Activated B cell treated with CpG ODN at 0.5 μM for 24 hours (primary cell): Measurements from ENCODE around the gene CLDND2. TPM values are rescaled to one million over a fixed set of nuclear protein-coding genes. Genes with fewer than 3 reads are reported as not detected.
A peak's percentile ranks its signal among the peaks of the same experiment; 100 is the strongest.
"Not testable (repeated sequence)": the region's sequence is repeated elsewhere in the genome, so short reads cannot be mapped to it uniquely, and the experiment has no call there.

Experiments used
- ATAC-seq: fragments of 200-7000 bp; cut with Tn5 transposase; one replicate; pipeline ENCODE4 v1.10.0; 2021; ENCODE audit warnings: low read depth, mild to moderate bottlenecking, moderate library complexity
- CTCF ChIA-PET: fragments of 350-600 bp; sonication (Branson Sonifier 250); formaldehyde crosslinking; loops from one replicate; lab custom pipeline; 2021; ENCODE audit warnings: antibody characterized with exemption; lab: Charles Lee
- POLR2A ChIA-PET: fragments of 350-600 bp; sonication (Branson Sonifier 250); formaldehyde crosslinking; loops from one replicate; lab custom pipeline; 2021; ENCODE audit warnings: antibody characterized with exemption; lab: Charles Lee
- DNase-seq: peaks from one replicate; pipeline ENCODE4 v3.0.0; 2022
- H3K27ac Mint-ChIP-seq: one replicate; pipeline ENCODE4 v1.8.0; 2020; ENCODE audit warnings: mixed read lengths
- H3K27me3 Mint-ChIP-seq: one replicate; pipeline ENCODE4 v1.8.0; 2021; ENCODE audit warnings: mixed read lengths
- H3K36me3 Mint-ChIP-seq: one replicate; pipeline ENCODE4 v1.8.0; 2021; ENCODE audit warnings: low read depth, mixed read lengths
- H3K4me1 Mint-ChIP-seq: one replicate; pipeline ENCODE4 v1.8.0; 2021; ENCODE audit warnings: mixed read lengths
- H3K4me3 Mint-ChIP-seq: one replicate; pipeline ENCODE4 v1.8.0; 2020; ENCODE audit warnings: mild to moderate bottlenecking, mixed read lengths
- H3K9me3 Mint-ChIP-seq: one replicate; pipeline ENCODE4 v1.8.0; 2020; ENCODE audit warnings: mixed read lengths
- CTCF ChIP-seq: fragments of 200-600 bp; IDR thresholded peaks from one replicate; pipeline ENCODE4 v1.8.0; 2022; ENCODE audit warnings: antibody characterized with exemption, mild to moderate bottlenecking
- intact Hi-C: fragments of 100-400 bp; cut with micrococcal nuclease; formaldehyde crosslinking; loops from one replicate; pipeline ENCODE4 v1.15.1; 2024
- total RNA-seq: library from RNA; stranded (reverse); gene quantifications from 2 replicates; pipeline ENCODE4 v1.2.3, GENCODE V29; 2022

The CLDND2 gene
- total RNA-seq, 1 donor from 2014 or later, result 2.2 TPM

GRCh38 chr19:51398096-51398704, 29.4 kb upstream of the CLDND2 start:
- intact Hi-C loops, result loop anchor here (1.0 to 2.0 kb wide), 7 partner anchors 19 to 263 kb away; partner anchors contain the start of gene SIGLEC10
- ChIA-PET POLR2A (interaction anchor here (0.6 kb wide), 1 partner anchor 42 kb away, joined by 5 read pairs; no protein-coding TSS in a partner anchor), CTCF (interaction anchor here (0.9 to 2.5 kb wide), 10 partner anchors 10 to 262 kb away, joined by 3 to 11 read pairs (median 8); partner anchors contain the start of gene SIGLEC10)
- Mint-ChIP-seq H3K36me3 (no peaks in the 10 kb centered on the region), H3K27me3 (no peaks in the 10 kb centered on the region), H3K27ac (no peak overlapping the region), H3K4me3 (no peak overlapping the region), H3K9me3 (peaks cover 7% of the 10 kb centered on the region), H3K4me1 (peaks cover 28% of the 10 kb centered on the region)
- DNase-seq (no peak), ATAC-seq (no peak)
- TF ChIP-seq CTCF, result no peak

GRCh38 chr19:51397453-51397852, 28.6 kb upstream of the CLDND2 start:
- intact Hi-C loops, H3K36me3 Mint-ChIP-seq, H3K27me3 Mint-ChIP-seq, H3K27ac Mint-ChIP-seq, H3K9me3 Mint-ChIP-seq, H3K4me3 Mint-ChIP-seq, ATAC-seq, DNase-seq: not testable (repeated sequence)
- CTCF ChIA-PET, result interaction anchor here (0.9 to 2.5 kb wide), 9 partner anchors 10 to 75 kb away, joined by 3 to 10 read pairs (median 6); no protein-coding TSS in a partner anchor
- POLR2A ChIA-PET, result interaction anchor here (0.6 to 0.9 kb wide), 2 partner anchors 30 to 43 kb away, joined by 5 read pairs; no protein-coding TSS in a partner anchor
- peaks cover 30% of the 10 kb centered on the region for H3K4me1 Mint-ChIP-seq

DNA sequence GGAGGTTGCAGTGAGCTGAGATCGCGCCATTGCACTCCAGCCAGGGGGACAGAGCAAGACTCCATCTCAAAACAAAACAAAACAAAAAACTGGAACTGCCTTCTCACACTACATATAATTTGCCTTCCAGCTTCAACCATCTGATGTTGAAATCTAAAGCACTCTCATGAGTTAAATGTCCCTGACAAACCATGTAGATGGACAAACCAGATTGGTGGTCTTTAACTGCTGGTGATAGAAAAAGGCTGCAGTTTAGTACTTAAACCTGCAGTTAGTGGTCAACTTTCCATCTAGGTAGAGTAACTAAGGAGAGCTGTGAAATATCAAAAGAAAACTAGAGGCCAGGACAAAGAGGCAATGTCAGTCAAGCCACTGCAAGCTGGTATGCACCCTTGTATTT, 27.4 kb upstream of the CLDND2 start:
- H3K4me3 Mint-ChIP-seq, result no peak overlapping the region
- no peak overlapping the region for H3K27ac Mint-ChIP-seq
- no peaks in the 10 kb centered on the region for H3K9me3 Mint-ChIP-seq
- DNase-seq (no peak), ATAC-seq (no peak)
- H3K27me3 Mint-ChIP-seq, result no peaks in the 10 kb centered on the region
- peaks cover 31% of the 10 kb centered on the region for H3K4me1 Mint-ChIP-seq
- H3K36me3 Mint-ChIP-seq, result no peaks in the 10 kb centered on the region
- CTCF ChIA-PET, result interaction anchor here (0.7 to 3.0 kb wide), 9 partner anchors 12 to 261 kb away, joined by 3 to 13 read pairs (median 4); no protein-coding TSS in a partner anchor
- intact Hi-C loops, result no loop called here
- TF ChIP-seq CTCF, result no peak
- POLR2A ChIA-PET, result interaction anchor here (1.1 to 3.8 kb wide), 5 partner anchors 21 to 56 kb away, joined by 4 to 64 read pairs (median 22); partner anchors contain the start of gene SIGLEC10

GRCh38 chr19:51394050-51394836, 25.4 kb upstream of the CLDND2 start:
- Mint-ChIP-seq H3K4me3 (peak overlapping the region; percentile 83), H3K27me3 (no peaks in the 10 kb centered on the region), H3K9me3 (no peaks in the 10 kb centered on the region), H3K4me1 (peaks cover 37% of the 10 kb centered on the region), H3K27ac (peak overlapping the region; percentile 90), H3K36me3 (no peaks in the 10 kb centered on the region)
- DNase-seq (peak; percentile 76), ATAC-seq (peak; percentile 87)
- CTCF ChIA-PET, result interaction anchor here (0.8 to 3.0 kb wide), 4 partner anchors 24 to 263 kb away, joined by 3 to 13 read pairs (median 7); partner anchors contain the start of gene SIGLEC10
- intact Hi-C loops, result loop anchor here (1.0 kb wide), 4 partner anchors 23 to 55 kb away; partner anchors contain the start of gene SIGLEC10
- POLR2A ChIA-PET, result interaction anchor here (0.5 to 3.8 kb wide), 12 partner anchors 10 to 153 kb away, joined by 3 to 64 read pairs (median 4); partner anchors contain the start of genes CLDND2, ETFB and SIGLEC10
- no peak for TF ChIP-seq CTCF

DNA sequence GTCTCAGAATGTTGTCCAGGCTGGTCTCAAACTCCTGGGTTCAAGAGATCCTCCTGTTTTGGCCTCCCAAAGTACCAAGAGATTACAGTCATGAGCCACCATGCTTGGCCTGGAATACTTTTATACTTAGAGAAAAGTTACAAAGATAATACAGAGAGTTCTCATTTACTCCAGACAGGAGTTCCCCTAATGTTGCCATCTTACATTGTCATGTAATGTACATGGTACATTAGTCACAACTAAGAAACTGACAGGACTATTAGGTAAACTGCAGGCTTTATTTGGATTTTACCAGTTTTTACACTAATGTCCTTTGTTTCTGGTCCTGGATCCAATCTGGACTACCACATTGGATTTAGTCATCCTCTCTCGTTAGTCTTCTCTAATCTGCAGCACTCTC, 23.9 kb upstream of the CLDND2 start:
- Mint-ChIP-seq H3K4me3 (no peak overlapping the region), H3K9me3 (no peaks in the 10 kb centered on the region), H3K36me3 (no peaks in the 10 kb centered on the region), H3K27ac (peak overlapping the region; percentile 62), H3K4me1 (peaks cover 34% of the 10 kb centered on the region), H3K27me3 (no peaks in the 10 kb centered on the region)
- ATAC-seq (no peak), DNase-seq (no peak)
- ChIA-PET POLR2A (interaction anchor here (0.7 kb wide), 1 partner anchor 48 kb away, joined by 3 read pairs; no protein-coding TSS in a partner anchor), CTCF (no interaction called here)
- intact Hi-C loops, result no loop called here
- no peak for TF ChIP-seq CTCF
